K562 (cell line): ENCODE results near the gene ZDHHC14. TPM values are rescaled to one million over a fixed set of nuclear protein-coding genes. Genes with fewer than 3 reads are reported as not detected.

Experiments used
- BCL6 ChIP-seq: fragments of 250-450 bp; sonication (Bioruptor Pico); IDR thresholded peaks from 2 replicates; pipeline ENCODE4 v1.4.0; 2020
- CCNT2 ChIP-seq: IDR thresholded peaks from 2 replicates; pipeline ENCODE4 v1.6.1; 2011; ENCODE audit warnings: borderline replicate concordance, low read depth, mild to moderate bottlenecking, moderate library complexity, mixed read lengths, low read length; ENCODE audit not compliant: insufficient read length; ENCODE audit errors: extremely low read depth
- CEBPB ChIP-seq: fragments of 450-650 bp; IDR thresholded peaks from 2 replicates; pipeline ENCODE4 v1.6.1; 2016; ENCODE audit warnings: missing genetic modification characterization, missing compliant biosample characterization
- CHD2 ChIP-seq: IDR thresholded peaks from 2 replicates; pipeline ENCODE4 v1.6.1; 2011; ENCODE audit warnings: low read depth, low read length
- CREB3 ChIP-seq: fragments of 450-650 bp; conservative IDR thresholded peaks from 2 replicates; pipeline ENCODE4 v1.6.1; 2016; ENCODE audit warnings: missing genetic modification characterization, low read depth, mild to moderate bottlenecking, missing compliant biosample characterization, moderate library complexity
- CREM ChIP-seq: IDR thresholded peaks from 2 replicates; pipeline ENCODE4 v1.6.1; 2014; ENCODE audit warnings: antibody characterized with exemption, low read depth
- FOXK1 ChIP-seq: sonication (generic); formaldehyde crosslinking; IDR thresholded peaks from 2 replicates; pipeline ENCODE4 v1.8.0; 2022; ENCODE audit warnings: missing genetic modification reagents, mild to moderate bottlenecking, borderline replicate concordance
- FUS ChIP-seq: fragments of 200-400 bp; formaldehyde crosslinking; optimal IDR thresholded peaks from 2 replicates; pipeline ENCODE3; 2017; ENCODE audit warnings: low read depth, low read length
- KHSRP ChIP-seq: fragments of 450-650 bp; IDR thresholded peaks from 2 replicates; pipeline ENCODE4 v1.6.1; 2017
- KLF6 ChIP-seq: fragments of 250-450 bp; sonication (Bioruptor Pico); IDR thresholded peaks from 2 replicates; pipeline ENCODE4 v1.4.0; 2020; ENCODE audit warnings: mild to moderate bottlenecking, moderate library complexity, borderline replicate concordance
- MTA1 ChIP-seq: fragments of 450-650 bp; IDR thresholded peaks from 2 replicates; pipeline ENCODE4 v1.6.1; 2017; ENCODE audit warnings: borderline replicate concordance
- NCOA2 ChIP-seq, 2 experiments: fragments of 450-650 bp; IDR thresholded peaks; 2 replicates each; pipeline ENCODE4 v1.6.1; 2018; ENCODE audit warnings: mild to moderate bottlenecking in 2 of 2, moderate library complexity in 1 of 2; ENCODE audit not compliant: partially characterized antibody in 2 of 2
- NFRKB ChIP-seq: fragments of 450-650 bp; IDR thresholded peaks from 2 replicates; pipeline ENCODE4 v1.6.1; 2016; ENCODE audit warnings: low read depth
- NFXL1 ChIP-seq: fragments of 450-650 bp; formaldehyde crosslinking; IDR thresholded peaks from 2 replicates; pipeline ENCODE4 v1.4.0; 2021; ENCODE audit warnings: mild to moderate bottlenecking
- NR2C1 ChIP-seq, 2 experiments: fragments of 450-650 bp; IDR thresholded peaks; 2 replicates each; pipeline ENCODE4 v1.6.1; 2017; ENCODE audit warnings: mild to moderate bottlenecking in 2 of 2, antibody characterized with exemption in 1 of 2, inconsistent platforms in 1 of 2, missing compliant biosample characterization in 1 of 2, missing genetic modification characterization in 1 of 2
- NR3C1 ChIP-seq: sonication (generic); formaldehyde crosslinking; IDR thresholded peaks from 2 replicates; pipeline ENCODE4 v1.8.1; 2022; ENCODE audit warnings: missing genetic modification reagents
- STAG1 ChIP-seq: sonication (generic); formaldehyde crosslinking; IDR thresholded peaks from 2 replicates; pipeline ENCODE4 v1.5.0; 2020; ENCODE audit warnings: missing genetic modification reagents, borderline replicate concordance
- TEAD2 ChIP-seq: fragments of 450-650 bp; IDR thresholded peaks from 2 replicates; pipeline ENCODE4 v1.6.1; 2016; ENCODE audit warnings: missing genetic modification characterization, control low read depth, missing compliant biosample characterization
- U2AF1 ChIP-seq: fragments of 200-400 bp; formaldehyde crosslinking; optimal IDR thresholded peaks from 2 replicates; pipeline ENCODE3; 2017; ENCODE audit warnings: mild to moderate bottlenecking, low read depth, low read length, moderate library complexity
- ZBTB1 ChIP-seq: sonication (generic); formaldehyde crosslinking; IDR thresholded peaks from 2 replicates; pipeline ENCODE4 v1.8.1; 2023; ENCODE audit warnings: missing genetic modification reagents, low read depth, mild to moderate bottlenecking, borderline replicate concordance
- ZNF274 ChIP-seq: IDR thresholded peaks from 2 replicates; pipeline ENCODE4 v1.6.1; 2011; ENCODE audit warnings: low read depth, mild to moderate bottlenecking, low read length, moderate library complexity, borderline replicate concordance
- ZNF347 ChIP-seq: fragments of 450-650 bp; formaldehyde crosslinking; IDR thresholded peaks from 2 replicates; pipeline ENCODE4 v1.4.0; 2020; ENCODE audit warnings: low read depth, mild to moderate bottlenecking, moderate library complexity
- ZNF449 ChIP-seq: fragments of 250-450 bp; sonication (Bioruptor Pico); IDR thresholded peaks from 2 replicates; pipeline ENCODE4 v1.8.0; 2022; ENCODE audit warnings: moderate library complexity, mild to moderate bottlenecking, inconsistent platforms
- ZNF507 ChIP-seq: conservative IDR thresholded peaks from 2 replicates; pipeline ENCODE4 v1.6.1; 2017; ENCODE audit warnings: missing genetic modification characterization, missing compliant biosample characterization
- ZNF512 ChIP-seq: IDR thresholded peaks from 2 replicates; pipeline ENCODE4 v1.6.1; 2016; ENCODE audit warnings: missing genetic modification characterization, missing compliant biosample characterization
- polyA plus RNA-seq, 8 experiments: library from polyadenylated mRNA; depleted of rRNA in 4 of 8; stranded (reverse) in 5 of 8; unstranded in 3 of 8; fragments of >200 nt; fragmentation: Nextera tagmentation in 2 of 8; fragmentation: Illumina TruSeq in 1 of 8; extraction: Ambion mirVana in 2 of 8; extraction: Trizol in 1 of 8; gene quantifications; 2 replicates each; pipeline versions ENCODE4 v1.2.1 to v1.2.3, GENCODE V29; 2011 to 2014; ENCODE audit warnings: inconsistent platforms in 1 of 8, missing spikeins in 1 of 8
- total RNA-seq, 7 experiments: library from RNA; depleted of rRNA in 6 of 7; stranded (reverse); fragments of >200 nt in 6 of 7; fragmentation: Illumina TruSeq in 2 of 7; extraction: Trizol in 2 of 7; gene quantifications; 2 replicates each; pipeline versions ENCODE4 v1.2.1 to v1.2.3, GENCODE V29; 2011 to 2021; ENCODE audit warnings: low replicate concordance in 1 of 7

ZDHHC14 gene
- total and polyA plus RNA-seq, 9 of the 15 experiments (the other 6 are each of a cell fraction or from before 2014, with no cell fraction given), result 0.92 to 23.1 (median 13.8) TPM

DNA sequence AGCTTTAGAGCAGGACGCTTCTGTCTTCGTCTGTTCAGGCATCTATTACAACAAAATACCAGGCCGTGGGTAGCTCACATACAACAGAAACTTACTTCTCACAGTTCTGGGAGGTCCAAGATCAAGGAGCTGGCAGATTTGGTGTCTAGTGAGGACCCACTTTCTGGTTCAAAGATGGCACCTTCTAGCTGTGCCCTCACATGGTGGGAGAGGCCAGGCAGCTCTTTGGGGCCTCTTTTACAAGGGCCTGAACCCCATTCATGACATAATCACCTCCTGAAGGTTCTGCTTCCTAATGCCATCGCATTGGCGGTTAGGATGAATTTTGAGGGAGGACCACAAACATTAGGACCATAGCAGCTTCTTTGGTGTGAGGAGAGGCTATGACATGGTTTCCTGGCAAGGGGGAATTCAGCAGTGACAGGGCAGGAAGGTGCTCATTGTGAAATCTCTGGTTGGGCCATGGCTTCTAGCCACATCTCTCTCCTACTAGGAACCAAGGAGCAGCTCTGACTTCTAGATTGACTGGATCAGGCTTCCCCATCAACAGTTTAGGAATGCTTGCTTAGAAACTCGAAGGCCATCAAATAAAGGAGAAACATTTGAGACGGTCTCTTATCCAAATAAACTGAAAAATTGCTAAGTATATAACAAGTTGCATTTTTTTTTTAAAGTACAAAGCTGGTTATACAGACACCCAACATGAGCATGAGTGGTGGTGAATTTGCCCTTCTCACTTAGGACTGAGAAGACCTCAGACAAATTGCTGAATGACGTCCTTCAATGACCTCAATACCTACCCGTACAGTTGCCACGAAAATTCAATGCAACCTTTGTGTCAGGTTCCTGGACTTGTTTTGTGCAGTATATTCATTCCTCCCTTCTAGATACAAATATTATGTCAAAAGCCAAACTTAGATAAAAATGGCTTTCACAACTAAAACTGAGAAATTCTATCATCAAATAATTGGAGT lies 140.7 kb downstream of the ZDHHC14 start (continued):
- no peak for TF ChIP-seq ZNF274
- TF ChIP-seq CREM, result no peak
- TF ChIP-seq BCL6, result no peak
- peak; percentile 51; the same call in 1 of the 2 replicates for TF ChIP-seq CREB3 (tag)
- TF ChIP-seq KHSRP, result no peak
- peak; percentile 83 for TF ChIP-seq CEBPB (tag)
- TF ChIP-seq KLF6, result no peak
- TF ChIP-seq ZNF449 (CRISPR knock-in tag), result no peak; the same call in 1 of the 2 replicates
- TF ChIP-seq TEAD2 (tag), result 0 out of 2 replicates have a peak, but pooled peaks have one; percentile 50
- no peak for TF ChIP-seq CHD2
- no peak for TF ChIP-seq NR3C1 (CRISPR knock-in tag)
- TF ChIP-seq U2AF1, result no peak
- TF ChIP-seq FUS, result no peak
- TF ChIP-seq NCOA2 (IDR thresholded peaks at IDR 0.05; ENCODE audit: partially characterized antibody in 2 of 2), result no peak
- TF ChIP-seq ZNF347 (CRISPR knock-in tag), result no peak
- no peak for TF ChIP-seq ZBTB1
- TF ChIP-seq CCNT2, result no peak
- TF ChIP-seq FOXK1 (CRISPR knock-in tag), result no peak
- TF ChIP-seq MTA1, result no peak
- TF ChIP-seq NR2C1 (IDR thresholded peaks at IDR 0.05), result no peak
- peak; percentile 28; the same call in 1 of the 2 replicates for TF ChIP-seq NR2C1 (tag; IDR thresholded peaks at IDR 0.05)
- TF ChIP-seq ZNF512, result no peak
- TF ChIP-seq NFRKB, result peak; percentile 37; the same call in 1 of the 2 replicates
- 0 out of 2 replicates have a peak, but pooled peaks have one; percentile 13 for TF ChIP-seq NFXL1 (CRISPR knock-in tag)
- no peak for TF ChIP-seq ZNF507 (tag)
- TF ChIP-seq STAG1 (CRISPR knock-in tag), result no peak
